HG03139 (cell line): ENCODE data around the gene BORCS6.
A peak's percentile ranks its signal among the peaks of the same experiment; 100 is the strongest.
"Not testable (repeated sequence)": the region's sequence is repeated elsewhere in the genome, so short reads cannot be mapped to it uniquely, and the experiment has no call there.

Source experiments
- ATAC-seq: cut with Tn5 transposase; IDR thresholded peaks from one replicate; pipeline ENCODE4 v1.9.1; 2021; ENCODE audit not compliant: unreplicated experiment

BORCS6 gene

DNA sequence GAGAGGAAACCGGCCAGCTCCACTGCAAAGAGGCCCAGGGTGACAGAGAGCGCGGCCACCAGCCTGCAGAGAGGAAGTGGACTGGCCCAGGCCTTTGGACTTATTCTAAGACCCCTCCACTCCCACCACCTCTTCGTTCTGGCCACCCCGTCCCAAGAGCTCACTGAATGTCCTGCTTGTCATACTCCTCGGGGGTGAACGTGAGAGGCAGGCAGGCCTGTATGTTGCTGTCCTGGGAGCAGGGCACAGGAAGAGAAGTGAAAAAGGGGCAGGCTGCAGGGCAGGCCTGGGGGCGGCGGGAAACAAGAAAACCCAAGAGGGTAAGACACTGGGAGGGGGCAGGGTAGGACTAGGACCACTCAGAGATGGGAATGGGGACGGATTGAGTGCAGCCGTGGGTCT, 14.2 kb downstream of the BORCS6 start:
- ATAC-seq: no peak

- ATAC-seq: no peak
Observed at GRCh38 chr17:8173871-8174322, 16.1 kb downstream of the BORCS6 start.

DNA sequence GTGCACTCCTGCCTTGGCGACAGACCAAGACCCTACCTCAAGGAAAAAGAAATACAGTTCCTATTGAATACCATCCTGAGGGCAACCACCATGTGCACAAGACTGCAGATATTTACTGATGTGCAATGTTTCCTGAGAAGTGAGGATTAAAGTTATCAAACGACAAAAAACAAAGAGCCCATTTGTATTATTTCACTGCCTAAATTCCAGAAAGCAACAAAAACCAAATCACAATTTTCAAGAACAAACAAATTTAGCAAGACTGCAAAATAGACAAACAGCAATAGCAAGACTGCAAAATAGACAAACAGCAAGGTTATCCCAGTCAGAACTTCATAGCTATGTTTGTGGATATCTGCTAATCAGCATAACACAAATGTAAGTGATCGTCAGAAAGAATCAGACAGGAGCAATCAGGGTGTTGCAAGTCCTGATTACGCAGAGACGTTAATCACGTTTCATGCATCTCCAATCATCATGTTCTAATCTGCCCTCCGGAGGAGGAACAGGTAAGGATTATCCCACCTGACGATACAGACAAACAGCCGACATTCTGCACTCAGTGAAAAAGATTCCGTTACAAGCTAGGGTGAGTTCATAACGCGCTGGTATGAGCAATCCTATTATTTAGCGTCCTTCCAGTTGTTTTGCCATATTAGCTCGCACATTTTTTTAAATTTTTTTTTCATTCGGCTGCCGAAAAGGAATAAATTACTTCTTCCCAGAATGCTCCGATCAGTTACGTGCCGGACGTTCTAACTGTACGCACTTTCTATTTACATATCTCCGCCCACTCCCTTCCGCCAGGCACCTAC, 16.7 kb downstream of the BORCS6 start:
- peak; percentile 67 for ATAC-seq

GRCh38 chr17:8170186-8170585, 19.8 kb downstream of the BORCS6 start:
- ATAC-seq: not testable (repeated sequence)

- no peak for ATAC-seq
Observed at GRCh38 chr17:8167526-8167925, 22.5 kb downstream of the BORCS6 start.

DNA sequence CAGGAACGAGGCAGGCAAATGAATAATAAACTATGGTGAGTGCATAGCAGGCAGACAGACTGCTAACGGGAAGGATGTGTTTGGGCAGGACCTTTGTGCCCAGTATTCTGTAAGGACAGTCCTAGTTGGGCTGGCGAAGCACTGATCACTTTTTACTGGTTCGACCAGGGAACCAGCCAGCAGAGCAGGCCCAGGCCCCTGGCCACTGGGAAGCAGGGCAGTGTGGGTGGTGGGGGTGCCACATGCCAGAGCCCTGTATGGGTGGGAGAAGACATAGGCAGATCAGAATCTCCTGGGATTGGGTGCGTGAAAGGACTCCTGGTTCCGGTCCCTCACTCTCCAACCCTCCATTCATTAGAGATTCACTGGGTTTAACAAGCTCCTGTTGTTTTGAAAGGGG, 23.2 kb downstream of the BORCS6 start:
- ATAC-seq: no peak

GRCh38 chr17:8164815-8165131, 25.2 kb downstream of the BORCS6 start:
- no peak for ATAC-seq

GRCh38 chr17:8163978-8164814, 25.8 kb downstream of the BORCS6 start:
- ATAC-seq: no peak

DNA sequence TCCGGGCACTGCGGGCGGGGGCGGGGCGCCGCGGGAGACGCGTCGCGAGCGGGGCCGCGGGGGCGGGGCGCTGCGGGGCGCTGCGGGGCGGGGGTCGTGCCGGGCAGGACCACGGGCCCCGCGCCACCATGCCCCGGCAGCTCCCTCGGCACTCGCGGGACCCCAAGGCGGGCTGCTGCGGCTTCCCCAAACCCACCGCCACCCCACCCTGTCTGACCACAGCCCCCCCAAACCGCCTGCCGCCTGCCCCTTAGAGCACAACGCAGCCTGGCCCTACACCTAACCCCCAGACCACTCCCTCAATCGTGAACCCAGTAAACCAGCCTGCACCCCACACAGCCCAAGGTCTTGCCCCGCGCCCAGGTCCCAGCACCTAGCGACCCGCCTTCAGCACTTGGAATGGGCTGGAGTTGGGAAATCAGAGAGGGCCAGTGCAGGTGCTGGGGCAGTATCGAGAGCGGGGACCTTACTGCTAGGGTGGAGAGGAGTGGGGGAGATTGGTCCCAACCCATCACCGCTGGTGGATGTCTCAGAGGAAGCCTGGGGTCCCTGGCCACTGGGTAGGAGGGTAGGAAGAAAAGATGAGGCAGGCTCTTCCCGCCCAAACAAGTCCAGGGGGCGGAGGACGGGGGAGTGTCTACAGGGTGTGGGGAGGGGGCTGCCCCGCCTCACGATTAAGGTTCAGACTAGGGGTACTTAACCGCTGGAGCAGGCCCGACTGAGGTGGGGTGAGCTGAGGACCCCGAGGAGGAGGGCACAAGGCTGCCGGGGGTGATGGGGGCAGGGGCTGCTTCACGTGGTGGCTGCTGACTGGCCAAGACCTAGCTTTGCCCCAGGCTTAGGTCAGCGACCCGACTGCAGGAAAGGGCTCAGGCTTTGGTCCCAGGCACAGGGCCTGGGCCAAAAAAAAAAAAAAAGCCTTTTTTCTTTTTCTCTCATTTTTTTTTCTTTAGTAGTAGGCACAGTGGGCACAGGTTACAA, 26.7 kb downstream of the BORCS6 start:
- ATAC-seq: no peak

DNA sequence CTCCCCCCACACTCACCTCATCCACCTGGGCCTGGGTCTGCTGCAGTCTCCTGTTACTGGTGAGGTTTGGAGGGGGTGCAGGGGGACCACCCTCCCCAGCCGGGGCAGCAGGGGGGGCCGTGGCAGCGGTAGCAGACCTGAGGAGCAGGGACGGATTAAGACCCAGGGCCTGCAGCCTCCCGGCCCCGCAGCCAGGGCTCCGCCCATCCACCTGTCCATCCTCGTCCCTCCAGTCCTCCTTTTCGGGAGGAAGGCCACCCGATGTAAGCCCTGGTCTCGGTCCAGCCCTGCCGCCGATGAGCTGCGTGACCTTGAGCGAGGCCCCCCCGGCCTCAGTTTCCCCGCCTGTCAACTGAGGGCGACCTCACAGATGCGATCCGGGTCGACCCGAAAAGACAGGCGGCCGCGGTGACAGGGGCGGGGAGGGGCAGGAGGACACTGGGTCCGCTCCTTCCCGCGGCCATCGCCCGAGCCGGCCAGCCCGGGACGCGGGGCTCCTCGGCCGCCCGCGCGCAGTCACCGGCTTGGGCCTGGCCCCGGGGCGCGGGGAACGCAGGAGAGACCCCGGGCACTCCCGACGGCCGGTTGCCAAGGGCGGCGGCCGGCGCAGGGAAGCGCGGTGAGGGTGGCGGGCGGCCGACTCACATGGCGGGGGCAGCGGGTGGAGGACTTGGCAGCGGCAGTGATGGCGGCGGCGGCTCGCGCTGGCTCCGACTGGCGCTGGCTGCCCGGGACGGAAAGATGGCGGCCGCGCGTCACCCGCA, 27.6 kb downstream of the BORCS6 start, which contains the start of gene VAMP2:
VAMP2 (minus strand) TSS at position 716 of the 764 bp plus-strand sequence; CDS start at position 647, 69 bp downstream.
- ATAC-seq: no peak

- no peak for ATAC-seq
Observed at GRCh38 chr17:8161289-8162232, 28.4 kb downstream of the BORCS6 start.

GRCh38 chr17:8160741-8161221, 29.2 kb downstream of the BORCS6 start:
- ATAC-seq: no peak

- ATAC-seq: no peak
Observed at GRCh38 chr17:8160224-8160577, 29.8 kb downstream of the BORCS6 start.

DNA sequence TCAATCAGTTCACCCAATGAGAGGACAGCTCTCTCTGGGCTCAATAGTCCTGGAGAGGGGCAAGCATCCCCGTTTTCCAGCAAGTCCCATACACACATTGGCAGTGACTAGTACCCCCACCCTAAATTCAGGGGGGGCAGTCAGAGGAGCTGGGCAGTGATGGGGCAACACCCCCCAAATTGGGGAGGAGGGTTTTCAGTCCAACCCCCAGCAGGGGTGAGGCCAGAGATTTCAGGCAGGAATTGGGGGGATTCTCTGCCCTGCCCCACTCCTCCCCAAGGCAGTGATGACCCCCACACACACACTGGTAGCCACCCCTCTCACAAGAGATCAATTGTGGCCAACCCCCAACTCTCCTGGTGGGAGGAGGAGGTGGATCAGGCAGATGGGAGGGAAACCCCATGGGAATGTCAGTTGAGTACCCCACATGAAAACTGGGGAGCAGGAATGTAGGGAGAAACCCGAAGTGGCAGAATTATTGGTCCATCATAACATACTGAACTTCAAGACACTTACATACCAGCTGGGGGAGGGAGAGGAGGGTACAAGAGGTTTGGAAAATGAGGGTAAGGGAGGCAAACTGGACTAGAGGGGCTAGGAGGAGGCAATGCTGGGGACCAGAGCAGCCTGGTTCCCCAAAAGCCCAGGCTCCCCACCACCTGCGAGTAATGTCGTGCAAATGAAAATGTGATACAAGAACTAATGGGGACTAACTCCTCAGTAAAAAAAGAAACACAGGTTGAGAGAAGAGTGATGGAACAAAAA, 30.3 kb downstream of the BORCS6 start:
- no peak for ATAC-seq

- no peak for ATAC-seq
Observed at GRCh38 chr17:8159032-8159400, 31.0 kb downstream of the BORCS6 start.

- ATAC-seq: no peak
Observed at GRCh38 chr17:8158267-8159031, 31.5 kb downstream of the BORCS6 start.

DNA sequence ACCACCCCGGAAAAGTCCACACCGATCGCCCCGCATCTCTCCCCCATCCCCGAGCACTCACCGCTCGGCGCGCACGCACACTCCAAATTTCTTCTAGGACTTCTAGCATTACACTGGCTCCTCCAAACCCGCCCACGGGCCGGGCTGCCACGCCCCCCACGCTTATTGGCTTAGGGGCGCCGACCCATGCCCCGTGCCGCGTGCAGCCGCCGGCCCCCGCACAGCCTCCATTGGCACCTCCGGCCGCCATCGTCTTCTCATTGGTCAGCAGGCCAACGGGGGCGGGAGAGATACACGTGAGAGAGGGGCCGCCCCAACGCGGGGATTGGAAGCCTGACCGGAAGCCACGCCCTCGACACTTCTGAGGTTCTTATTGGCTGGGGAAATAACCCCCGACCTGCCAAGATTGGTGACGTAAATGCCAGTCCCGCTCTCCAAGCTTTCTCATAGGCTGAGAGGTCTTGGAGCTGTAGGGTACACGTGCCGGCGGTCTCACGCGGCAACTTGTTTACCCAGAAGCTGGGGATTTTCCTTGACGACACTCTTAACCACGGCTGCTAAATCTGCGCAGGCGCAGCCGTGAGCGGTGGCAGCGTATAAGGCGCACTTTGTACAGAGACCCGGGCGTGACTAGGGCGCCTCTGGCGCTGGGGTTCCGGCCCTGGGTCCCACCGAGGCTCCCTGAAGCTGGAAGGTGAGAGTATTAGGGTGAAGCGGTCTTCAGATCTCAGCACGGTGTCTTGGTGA, 33.6 kb downstream of the BORCS6 start:
- peak; percentile 69 for ATAC-seq
